Neuronal stem cell (in vitro differentiated cells): ENCODE data around the gene UCK2.

ENCODE experiments used
- DNase-seq: peaks from one replicate; pipeline ENCODE4 v3.0.0-alpha.2; 2013; ENCODE audit warnings: low spot score
- H2AFZ ChIP-seq: one replicate; pipeline ENCODE4 v1.6.1; 2013; ENCODE audit warnings: mild to moderate bottlenecking, low read length, inconsistent platforms
- H2AK5ac ChIP-seq: 2 replicates; pipeline ENCODE4 v1.6.1; 2013; ENCODE audit warnings: low read depth, mild to moderate bottlenecking, inconsistent platforms, low read length, moderate library complexity, mixed read lengths
- H2BK120ac ChIP-seq: 2 replicates; pipeline ENCODE4 v1.6.1; 2013; ENCODE audit warnings: low read depth, mild to moderate bottlenecking, inconsistent platforms, low read length, moderate library complexity, mixed read lengths
- H2BK12ac ChIP-seq: one replicate; pipeline ENCODE4 v1.6.1; 2013; ENCODE audit warnings: low read length, inconsistent platforms
- H2BK15ac ChIP-seq: 2 replicates; pipeline ENCODE4 v1.6.1; 2013; ENCODE audit warnings: mild to moderate bottlenecking, low read length, inconsistent platforms, mixed read lengths
- H2BK5ac ChIP-seq: one replicate; pipeline ENCODE4 v1.6.1; 2013; ENCODE audit warnings: inconsistent platforms, mild to moderate bottlenecking, low read length, moderate library complexity
- H3K14ac ChIP-seq: one replicate; pipeline ENCODE4 v1.6.1; 2013; ENCODE audit warnings: low read length, inconsistent platforms
- H3K18ac ChIP-seq: 2 replicates; pipeline ENCODE4 v1.6.1; 2013; ENCODE audit warnings: low read length, inconsistent platforms
- H3K23ac ChIP-seq: 2 replicates; pipeline ENCODE4 v1.6.1; 2013; ENCODE audit warnings: low read depth, mild to moderate bottlenecking, mixed read lengths, low read length, inconsistent platforms; ENCODE audit not compliant: poor library complexity
- H3K27ac ChIP-seq: replicated peaks from 3 replicates; pipeline ENCODE4 v1.5.1; 2013; ENCODE audit warnings: low read length, inconsistent platforms
- H3K27me3 ChIP-seq, 3 experiments: 2 replicates each; pipeline ENCODE4 v1.6.1; 2013; ENCODE audit warnings: low read length in 3 of 3, mild to moderate bottlenecking in 2 of 3, inconsistent platforms in 1 of 3, low read depth in 1 of 3, mixed read lengths in 1 of 3, moderate library complexity in 1 of 3; ENCODE audit not compliant: control insufficient read depth in 3 of 3, insufficient read depth in 3 of 3
- H3K36me3 ChIP-seq, 2 donors: replicated peaks in 1 of 2; 2 replicates each; pipeline ENCODE4 v1.6.1; 2013; ENCODE audit warnings: low read length in 2 of 2; ENCODE audit not compliant: control insufficient read depth in 2 of 2, insufficient read depth in 2 of 2
- H3K4ac ChIP-seq: 2 replicates; pipeline ENCODE4 v1.6.1; 2013; ENCODE audit warnings: inconsistent platforms, mild to moderate bottlenecking, low read length, moderate library complexity
- H3K4me1 ChIP-seq, 2 donors: 1 replicate in 1 of 2; 2 replicates in 1 of 2; pipeline ENCODE4 v1.6.1; 2013; ENCODE audit warnings: low read length in 2 of 2, low read depth in 1 of 2; ENCODE audit not compliant: control insufficient read depth in 2 of 2, insufficient read depth in 1 of 2
- H3K4me2 ChIP-seq: one replicate; pipeline ENCODE4 v1.6.1; 2013; ENCODE audit warnings: mild to moderate bottlenecking, low read length, inconsistent platforms; ENCODE audit not compliant: insufficient read depth, poor library complexity, severe bottlenecking
- H3K4me3 ChIP-seq, 2 donors: 2 replicates each; pipeline ENCODE4 v1.5.1; 2013; ENCODE audit warnings: low read length in 2 of 2, mild to moderate bottlenecking in 2 of 2, inconsistent platforms in 1 of 2, moderate library complexity in 1 of 2
- H3K79me1 ChIP-seq: one replicate; pipeline ENCODE4 v1.6.1; 2013; ENCODE audit warnings: low read depth, mild to moderate bottlenecking, inconsistent platforms, low read length, moderate library complexity
- H3K9ac ChIP-seq: one replicate; pipeline ENCODE4 v1.6.1; 2013; ENCODE audit warnings: mild to moderate bottlenecking, low read depth, low read length, inconsistent platforms; ENCODE audit not compliant: poor library complexity
- H3K9me3 ChIP-seq, 2 donors: replicated peaks in 1 of 2; 2 replicates each; pipeline versions ENCODE3 to v1.6.1; 2013; ENCODE audit warnings: low read length in 2 of 2, mild to moderate bottlenecking in 2 of 2, inconsistent platforms in 1 of 2, low read depth in 1 of 2, mixed read lengths in 1 of 2, moderate library complexity in 1 of 2; ENCODE audit not compliant: control insufficient read depth in 2 of 2, insufficient read depth in 1 of 2
- H4K8ac ChIP-seq: one replicate; pipeline ENCODE4 v1.6.1; 2013; ENCODE audit warnings: low read depth, mild to moderate bottlenecking, inconsistent platforms, low read length, moderate library complexity
- H4K91ac ChIP-seq: one replicate; pipeline ENCODE4 v1.6.1; 2013; ENCODE audit warnings: low read length, low read depth, mild to moderate bottlenecking, inconsistent platforms; ENCODE audit not compliant: poor library complexity
- WGBS, 2 donors: extraction: QIAGEN DNeasy Blood & Tissue Kit; methylation state at CpG; one replicate each; pipeline ENCODE4 v1.1.7; 2013; ENCODE audit warnings: missing lambda C conversion rate in 2 of 2, mixed read lengths in 1 of 2; ENCODE audit not compliant: insufficient read length in 2 of 2, insufficient replicate concordance in 1 of 2; ENCODE audit errors: extremely low coverage in 2 of 2; 5-methylcytosine and 5-hydroxymethylcytosine counted together

UCK2 gene

GRCh38 chr1:165807613-165808012, 19.8 kb upstream of the UCK2 start:
- H3K4me2 ChIP-seq, result no peak overlapping the region
- no peak overlapping the region for H4K8ac ChIP-seq
- H3K23ac ChIP-seq, result no peak overlapping the region
- no peak overlapping the region for H3K4ac ChIP-seq
- no peak overlapping the region for H2BK5ac ChIP-seq
- no peak overlapping the region for H3K14ac ChIP-seq
- no peak overlapping the region for H2BK12ac ChIP-seq
- no peak overlapping the region for H2BK15ac ChIP-seq
- no peak overlapping the region for H4K91ac ChIP-seq
- no peak for DNase-seq
- no peaks in the 10 kb centered on the region for H3K9me3 ChIP-seq
- H3K18ac ChIP-seq, result no peak overlapping the region
- H3K27me3 ChIP-seq, result no peaks in the 10 kb centered on the region
- H3K4me1 ChIP-seq, result no peaks in the 10 kb centered on the region
- no peak overlapping the region for H2BK120ac ChIP-seq
- no peaks in the 10 kb centered on the region for H3K79me1 ChIP-seq
- H2AK5ac ChIP-seq, result no peak overlapping the region
- no peak overlapping the region for H3K9ac ChIP-seq
- no peak overlapping the region for H3K4me3 ChIP-seq
- no peaks in the 10 kb centered on the region for H3K36me3 ChIP-seq
- H2AFZ ChIP-seq, result no peak overlapping the region
- H3K27ac ChIP-seq, result no peak overlapping the region

GRCh38 chr1:165815725-165816124, 11.7 kb upstream of the UCK2 start:
- Histone ChIP-seq H2AFZ (no peak overlapping the region), H3K9me3 (no peaks in the 10 kb centered on the region), H3K14ac (no peak overlapping the region), H4K91ac (no peak overlapping the region), H3K36me3 (no peaks in the 10 kb centered on the region), H3K4me3 (no peak overlapping the region), H3K4ac (no peak overlapping the region), H3K23ac (no peak overlapping the region), H2BK120ac (no peak overlapping the region), H2AK5ac (no peak overlapping the region), H2BK5ac (no peak overlapping the region), H2BK15ac (no peak overlapping the region), H3K27ac (no peak overlapping the region), H3K9ac (no peak overlapping the region), H2BK12ac (no peak overlapping the region), H3K79me1 (no peaks in the 10 kb centered on the region), H3K18ac (no peak overlapping the region), H3K4me1 (no peaks in the 10 kb centered on the region), H4K8ac (no peak overlapping the region), H3K4me2 (no peak overlapping the region), H3K27me3 (peaks cover 0 to 3% (median 0%) of the 10 kb centered on the region in 3 experiments)
- no CpG with 5 or more reads among the region's 3 CpGs for WGBS, 2 donors
- DNase-seq, result no peak

DNA sequence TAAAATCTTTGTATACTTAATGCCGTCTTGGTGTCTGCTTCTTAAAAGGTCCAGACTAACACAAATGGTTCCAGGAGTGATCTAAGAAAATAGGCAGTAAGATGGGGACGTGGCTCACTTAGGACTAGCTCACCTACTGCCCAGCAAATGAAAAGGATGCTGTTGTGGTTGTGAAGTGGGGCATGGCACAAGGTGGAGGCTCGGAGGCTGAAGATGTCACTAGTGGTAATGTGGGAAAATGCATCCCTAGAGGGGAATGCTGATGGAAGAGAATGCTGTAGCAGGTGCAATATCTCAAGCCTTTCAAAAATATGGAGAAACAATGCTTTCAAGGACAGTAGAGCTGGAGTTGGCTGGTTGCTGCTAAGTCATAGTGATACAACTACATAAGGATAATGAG, 11.3 kb upstream of the UCK2 start:
- H3K4me1 ChIP-seq, result no peaks in the 10 kb centered on the region
- no peak overlapping the region for H2BK12ac ChIP-seq
- no peak overlapping the region for H3K18ac ChIP-seq
- H3K36me3 ChIP-seq, result no peaks in the 10 kb centered on the region
- WGBS, 2 donors, result no CpG with 5 or more reads among the region's 3 CpGs
- H2AK5ac ChIP-seq, result no peak overlapping the region
- H3K4ac ChIP-seq, result no peak overlapping the region
- H3K4me3 ChIP-seq, result no peak overlapping the region
- H4K91ac ChIP-seq, result no peak overlapping the region
- H3K27ac ChIP-seq, result no peak overlapping the region
- H3K23ac ChIP-seq, result no peak overlapping the region
- no peaks in the 10 kb centered on the region for H3K9me3 ChIP-seq
- no peak overlapping the region for H2BK120ac ChIP-seq
- H3K4me2 ChIP-seq, result no peak overlapping the region
- no peak overlapping the region for H3K14ac ChIP-seq
- no peak overlapping the region for H2AFZ ChIP-seq
- peaks cover 0 to 3% (median 0%) of the 10 kb centered on the region in 3 experiments for H3K27me3 ChIP-seq
- no peaks in the 10 kb centered on the region for H3K79me1 ChIP-seq
- no peak overlapping the region for H3K9ac ChIP-seq
- no peak overlapping the region for H4K8ac ChIP-seq
- H2BK15ac ChIP-seq, result no peak overlapping the region
- no peak overlapping the region for H2BK5ac ChIP-seq
- DNase-seq, result no peak

DNA sequence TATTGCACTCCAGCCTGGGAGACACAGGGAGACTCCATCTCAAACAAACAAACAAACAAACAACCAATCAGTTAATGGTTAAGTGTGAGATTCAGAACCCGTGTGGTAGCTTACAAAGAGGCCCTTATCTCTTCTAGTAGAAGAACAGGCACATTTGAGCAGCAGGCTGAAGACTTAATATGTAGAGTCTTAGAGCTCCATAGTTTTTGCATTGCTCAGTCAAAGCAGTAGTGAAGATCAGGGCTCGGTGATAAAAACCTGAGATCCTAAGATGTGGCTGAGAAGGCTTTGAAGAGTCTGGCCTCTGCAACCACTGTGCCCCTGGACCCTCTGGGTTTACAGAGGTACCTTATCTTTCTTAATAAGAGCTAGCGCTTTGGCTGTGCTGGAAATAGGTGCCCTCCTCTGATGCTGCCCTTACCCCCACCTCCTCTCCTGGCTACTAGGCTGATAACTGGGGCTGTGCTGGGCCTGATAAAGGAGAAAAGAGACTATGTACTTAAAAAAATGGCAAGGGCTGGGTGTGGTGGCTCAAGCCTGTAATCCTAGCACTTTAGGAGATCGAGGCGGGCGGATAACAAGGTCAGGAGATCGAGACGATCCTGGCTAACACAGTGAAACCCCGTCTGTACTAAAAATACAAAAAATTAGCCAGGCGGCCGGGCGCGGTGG, 10.5 kb upstream of the UCK2 start:
- Histone ChIP-seq H3K9ac (no peak overlapping the region), H3K18ac (no peak overlapping the region), H3K4ac (no peak overlapping the region), H3K27ac (no peak overlapping the region), H3K36me3 (no peaks in the 10 kb centered on the region), H3K14ac (no peak overlapping the region), H2BK5ac (no peak overlapping the region), H4K91ac (no peak overlapping the region), H3K23ac (no peak overlapping the region), H3K4me1 (no peaks in the 10 kb centered on the region), H3K4me3 (no peak overlapping the region), H2BK12ac (no peak overlapping the region), H3K27me3 (peaks cover 0 to 6% (median 0%) of the 10 kb centered on the region in 3 experiments), H3K79me1 (no peaks in the 10 kb centered on the region), H2BK15ac (no peak overlapping the region), H2BK120ac (no peak overlapping the region), H3K4me2 (no peak overlapping the region), H2AK5ac (no peak overlapping the region), H4K8ac (no peak overlapping the region), H2AFZ (no peak overlapping the region), H3K9me3 (no peaks in the 10 kb centered on the region)
- no CpG with 5 or more reads among the region's 13 CpGs for WGBS, 2 donors
- no peak for DNase-seq
